GM11168 (cell line): ENCODE measurements around the gene IL1B.

Experiments
- in situ Hi-C: fragments of 300-500 bp; cut with MboI; formaldehyde crosslinking; loops from one replicate; pipeline ENCODE4 v1.12.0; 2022; ENCODE audit warnings: low sequenced_read_pairs; ENCODE audit not compliant: unreplicated experiment

IL1B gene

GRCh38 chr2:112787729-112788393 lies 48.7 kb downstream of the IL1B start:
- in situ Hi-C loops = no loop called here

DNA sequence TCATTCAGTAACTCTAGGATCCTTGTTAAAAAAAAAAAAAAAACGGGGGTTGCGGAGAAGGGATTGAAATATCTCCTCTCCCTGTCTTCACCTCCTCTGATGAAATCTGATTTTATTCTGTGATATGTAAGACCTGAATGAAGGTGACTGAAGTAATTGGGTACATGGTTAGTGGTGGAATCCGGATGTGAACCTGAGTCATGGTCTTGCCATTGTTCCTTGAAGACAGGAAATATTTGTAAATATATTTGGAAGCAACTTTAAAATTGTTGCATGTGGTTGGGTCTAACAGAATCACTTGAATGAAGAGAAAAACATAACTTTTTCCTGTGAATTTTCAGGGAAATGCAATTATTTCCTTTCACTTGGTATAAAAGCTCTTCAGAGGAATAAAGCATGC lies 49.3 kb downstream of the IL1B start:
- in situ Hi-C loops = no loop called here

- in situ Hi-C loops = no loop called here
Observed at GRCh38 chr2:112784199-112785189, 52.1 kb downstream of the IL1B start, which contains the start of gene IL1A. Gene IL1A (minus strand): TSS chr2:112784493. CDS start chr2:112783770, 723 bp downstream.

- in situ Hi-C loops = no loop called here
Observed at GRCh38 chr2:112783187-112783714, 53.3 kb downstream of the IL1B start.

GRCh38 chr2:112782234-112782799 lies 54.3 kb downstream of the IL1B start:
- in situ Hi-C loops = no loop called here
